ENCODE data around the gene DLL1.

The DLL1 gene

GRCh38 chr6:170281331-170282292 lies 9.3 kb downstream of the DLL1 start:
- no peak for DNase-seq

GRCh38 chr6:170280689-170281045 lies 10.2 kb downstream of the DLL1 start:
- no peak for DNase-seq

DNA sequence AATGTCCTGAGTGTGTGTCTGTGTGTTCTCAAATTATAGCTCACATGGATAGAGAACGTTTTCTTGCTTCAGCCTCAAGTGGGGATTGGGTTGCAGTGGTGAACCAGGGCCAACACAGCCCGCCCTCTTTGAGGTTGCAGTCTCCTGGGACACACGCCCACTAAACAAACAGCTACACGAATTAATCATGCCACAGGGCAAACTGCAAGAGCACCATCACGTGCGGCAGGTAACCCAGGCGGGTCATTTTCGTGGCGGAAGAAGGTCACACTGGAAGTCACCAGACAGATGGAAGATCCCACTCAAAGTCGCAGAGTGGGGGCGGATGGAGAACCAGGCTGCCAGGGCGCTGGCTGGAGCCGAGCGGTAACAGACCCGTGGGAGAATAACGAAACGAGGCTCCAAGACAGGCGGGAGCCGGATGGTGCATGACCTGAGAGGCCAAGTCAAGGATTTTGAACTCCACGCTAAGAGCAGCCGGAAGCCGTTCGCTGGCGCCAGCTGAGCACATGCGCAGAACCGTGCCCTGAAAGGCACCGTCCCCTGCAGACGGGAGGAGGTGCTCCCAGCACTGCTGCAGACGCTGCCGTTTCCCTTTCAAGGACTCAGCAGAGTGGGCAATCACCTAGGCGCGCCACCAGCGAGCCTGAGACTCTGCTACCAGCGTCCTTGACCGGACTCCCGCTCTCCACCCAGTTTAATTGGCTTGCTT lies 10.7 kb downstream of the DLL1 start:
- no peak for DNase-seq

- no peak for DNase-seq
Observed at GRCh38 chr6:170279426-170279825, 11.5 kb downstream of the DLL1 start.

DNA sequence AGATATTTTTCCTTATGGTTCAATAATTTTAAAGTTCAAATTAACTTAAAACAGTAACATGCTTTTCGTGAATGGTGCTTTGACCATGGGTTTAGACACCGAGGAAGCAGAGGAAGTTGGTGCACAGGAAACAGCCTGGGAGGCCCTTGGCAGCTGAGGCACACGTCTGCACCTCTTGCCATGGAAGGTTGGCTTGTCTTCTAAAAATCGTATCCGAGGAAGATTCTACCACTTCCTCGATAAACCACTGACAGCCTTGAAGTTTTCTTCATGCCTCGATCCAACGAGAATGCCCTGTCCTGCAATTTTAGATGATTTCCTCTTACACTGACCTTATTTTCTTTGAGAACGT lies 12.2 kb downstream of the DLL1 start:
- no peak for DNase-seq

DNA sequence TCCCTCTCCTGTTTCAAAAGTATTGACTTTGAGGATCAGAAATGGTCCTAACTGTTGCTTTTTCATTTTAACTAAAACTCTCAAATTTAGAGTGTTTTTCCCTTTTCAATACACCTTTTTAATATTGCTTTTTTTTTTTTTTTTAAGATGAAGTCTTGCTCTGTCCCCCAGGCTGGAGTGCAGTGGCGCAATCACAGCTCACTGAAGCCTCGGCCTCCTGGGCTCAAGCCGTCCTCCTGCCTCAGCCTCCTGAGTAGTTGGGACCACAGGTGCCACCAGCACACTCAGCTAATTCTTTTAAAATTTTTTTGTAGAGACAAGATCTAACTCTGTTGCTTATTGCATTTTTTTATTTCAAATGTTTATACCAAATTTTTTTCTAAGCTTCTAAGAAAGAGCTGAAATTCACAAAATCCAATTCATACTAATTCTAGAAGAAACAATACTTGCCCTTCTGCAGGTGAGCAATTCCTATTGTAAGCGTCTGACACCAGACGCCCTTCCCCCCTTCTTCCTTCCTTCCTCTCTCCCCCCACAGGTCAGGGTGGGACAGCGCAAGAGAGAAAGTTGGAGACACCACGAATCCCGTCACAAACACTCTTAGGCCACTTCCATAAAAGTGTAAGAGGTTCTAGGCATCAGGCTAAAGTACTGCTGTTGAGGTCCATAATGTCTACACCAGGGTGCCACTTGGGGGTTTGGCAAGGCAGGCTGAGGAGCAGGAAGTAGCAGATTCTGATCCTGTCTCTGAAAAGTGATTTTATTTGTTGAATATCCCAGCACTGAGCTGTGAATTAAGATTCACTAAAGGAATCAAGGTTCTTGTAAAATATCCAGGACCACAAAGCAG lies 12.8 kb downstream of the DLL1 start:
- DNase-seq: no peak

GRCh38 chr6:170276369-170277057 lies 14.4 kb downstream of the DLL1 start:
- DNase-seq: no peak

DNA sequence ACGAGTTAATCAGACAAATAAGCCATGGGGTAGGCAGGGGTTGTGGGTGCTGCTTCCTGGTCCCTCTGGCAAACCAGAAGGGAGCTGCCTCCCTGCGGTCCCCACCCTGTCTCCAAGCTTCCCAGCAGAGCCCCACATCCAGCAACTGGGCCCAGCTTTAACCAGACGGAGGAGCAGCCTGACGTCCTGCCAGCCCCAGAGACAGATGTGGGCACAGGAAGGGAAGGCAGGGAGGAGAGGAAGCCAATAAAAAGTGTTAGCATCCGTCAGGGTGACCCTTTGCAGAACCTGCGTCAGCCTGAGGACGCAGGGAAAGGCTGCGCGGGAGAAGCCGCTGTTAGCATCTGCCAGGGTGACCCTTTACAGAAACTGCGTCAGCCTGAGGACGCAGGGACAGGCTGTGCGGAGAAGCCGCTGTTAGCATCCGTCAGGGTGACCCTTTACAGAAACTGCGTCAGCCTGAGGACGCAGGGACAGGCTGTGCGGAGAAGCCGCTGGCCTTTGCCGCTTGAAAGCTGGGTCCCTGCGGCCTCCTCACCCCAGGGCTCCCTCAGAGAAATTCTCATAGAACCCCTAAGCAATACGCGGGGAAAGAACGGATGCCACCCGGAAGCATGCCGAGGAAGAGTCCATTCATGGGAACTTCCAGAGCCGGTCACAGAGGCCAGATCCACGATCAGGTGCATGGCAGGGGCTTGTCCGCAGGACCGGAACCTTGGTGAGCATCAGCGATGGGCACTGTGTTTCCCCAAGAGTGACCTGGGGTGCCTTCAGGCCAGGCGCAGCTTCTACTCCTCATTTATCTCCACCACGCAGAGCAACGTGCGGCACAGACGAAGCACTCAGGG lies 15.9 kb downstream of the DLL1 start:
- DNase-seq: no peak

- no peak for DNase-seq
Observed at GRCh38 chr6:170273681-170274080, 17.2 kb downstream of the DLL1 start.

DNA sequence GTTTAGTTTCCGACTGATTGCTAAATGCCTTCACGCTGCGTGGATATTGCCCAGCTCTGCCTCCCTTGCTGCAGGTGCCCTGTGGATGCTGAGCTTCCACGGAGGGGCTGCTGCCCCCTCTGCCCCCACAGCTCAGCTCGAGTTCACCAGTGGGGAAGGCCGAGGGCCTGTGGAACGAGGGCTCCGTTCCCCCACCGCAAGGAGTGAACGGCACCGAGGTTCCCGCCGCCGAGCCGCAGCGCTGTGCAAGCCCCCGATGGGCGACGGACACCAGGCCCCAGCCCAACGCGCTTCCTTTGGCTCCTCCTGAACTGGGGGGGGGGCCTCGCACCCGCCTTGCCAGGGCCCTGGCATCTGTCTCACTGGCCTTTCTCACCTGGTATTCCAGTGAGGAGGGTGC lies 17.7 kb downstream of the DLL1 start:
- no peak for DNase-seq

- no peak for DNase-seq
Observed at GRCh38 chr6:170272341-170273065, 18.4 kb downstream of the DLL1 start.

DNA sequence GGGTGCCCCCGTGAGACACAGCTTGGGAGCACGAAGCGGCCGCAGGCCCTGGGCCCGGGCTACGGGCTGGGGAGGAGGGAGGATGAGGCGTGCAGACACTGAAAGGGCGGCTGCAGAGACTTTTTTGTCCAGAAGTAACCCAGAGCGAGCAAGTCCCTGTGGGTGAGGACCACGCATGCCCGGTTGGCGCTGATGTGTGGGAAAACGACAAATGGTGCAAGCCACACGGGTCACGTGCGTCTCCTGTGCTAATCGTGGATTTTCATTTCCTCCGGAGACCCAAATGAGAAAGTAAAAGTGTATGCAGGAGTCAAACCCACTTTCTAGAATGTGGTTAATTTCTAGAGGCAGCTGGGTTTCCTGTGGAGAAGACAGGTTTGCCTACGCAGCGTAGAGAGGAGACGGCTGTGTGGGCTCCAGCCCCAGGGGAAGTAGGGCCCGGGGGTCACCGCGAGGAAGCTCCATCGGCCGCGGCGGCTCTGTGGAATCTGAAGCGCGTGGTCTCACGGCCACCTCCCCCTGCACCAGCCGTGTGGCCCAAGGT lies 19.0 kb downstream of the DLL1 start:
- peak; percentile 82 for DNase-seq

DNA sequence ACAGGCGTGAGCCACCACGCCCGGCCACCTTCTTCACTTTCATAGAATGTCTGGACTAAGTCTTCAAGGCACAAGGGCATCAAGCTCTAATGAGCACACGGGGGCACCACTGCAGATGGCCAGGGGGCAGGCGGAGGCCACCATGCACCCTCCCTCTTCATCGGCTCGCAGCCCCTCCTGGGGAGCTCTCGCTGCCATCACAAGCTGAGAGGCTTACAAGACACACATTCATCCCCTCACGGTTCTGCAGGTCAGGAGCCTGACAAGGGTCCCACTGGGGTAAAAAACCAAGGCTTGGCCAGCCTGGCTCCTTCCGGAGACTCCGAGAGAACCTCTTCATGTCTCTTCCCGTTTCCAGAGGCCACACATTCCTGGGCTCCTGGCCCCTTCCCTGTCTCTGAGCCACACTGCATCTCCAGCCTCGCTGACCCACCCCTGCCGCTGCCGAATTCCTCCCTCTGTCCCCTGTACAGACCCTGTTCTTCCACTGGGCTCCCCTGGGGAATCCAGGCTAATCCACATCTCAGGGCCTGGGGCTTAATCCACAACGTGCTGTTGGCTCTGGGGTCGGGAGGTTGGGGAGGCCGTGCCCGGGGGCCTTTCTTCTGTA lies 19.8 kb downstream of the DLL1 start:
- DNase-seq: no peak

GRCh38 chr6:170269846-170270541 lies 20.9 kb downstream of the DLL1 start:
- DNase-seq: no peak

DNA sequence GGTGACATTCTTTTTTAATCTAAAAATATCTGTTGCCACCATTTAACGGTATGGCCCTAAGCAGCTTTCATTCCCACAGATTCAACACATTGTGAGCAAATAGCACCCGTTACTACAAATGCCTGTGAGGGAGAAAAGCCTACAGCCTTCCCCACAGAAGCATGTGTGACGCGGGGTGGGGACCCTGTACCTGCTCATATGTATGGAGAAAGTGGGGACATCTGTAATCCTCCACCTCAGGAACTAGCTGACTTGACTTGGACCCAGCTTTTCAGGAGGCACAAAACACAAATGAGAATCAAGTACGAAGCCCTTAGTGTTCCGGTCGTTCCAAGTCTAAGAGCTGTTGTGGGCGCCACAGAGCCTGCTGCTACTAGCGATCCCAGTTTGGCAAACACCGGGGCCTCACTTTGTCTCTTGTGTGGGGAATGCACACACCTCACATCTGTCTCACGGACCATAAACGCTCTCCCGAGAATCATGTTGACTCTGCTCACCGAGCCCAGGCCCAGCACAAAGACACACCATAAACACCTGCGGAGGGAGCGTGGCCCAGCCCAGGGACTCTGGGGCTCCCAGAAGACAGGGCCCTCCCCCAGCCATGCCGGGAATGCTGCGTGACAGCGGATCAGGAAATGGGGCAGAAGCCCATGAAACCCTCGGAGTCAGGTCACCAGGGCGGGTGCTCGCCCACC lies 21.6 kb downstream of the DLL1 start:
- DNase-seq: no peak

- DNase-seq: no peak
Observed at GRCh38 chr6:170268216-170269129, 22.4 kb downstream of the DLL1 start.

GRCh38 chr6:170267688-170268087 lies 23.2 kb downstream of the DLL1 start:
- DNase-seq: no peak

All from stimulated activated CD8-positive, alpha-beta memory T cell treated with anti-CD3 and anti-CD28 coated beads, Interleukin-4, amount 100 ng/mL, for 48 hours (primary cell).